GM21717 (cell line): ENCODE data around the gene GAS7.

Experiments
- ATAC-seq: cut with Tn5 transposase; IDR thresholded peaks from one replicate; pipeline ENCODE4 v1.9.1; 2021; ENCODE audit warnings: mild to moderate bottlenecking, moderate library complexity; ENCODE audit not compliant: unreplicated experiment

Gene GAS7

DNA sequence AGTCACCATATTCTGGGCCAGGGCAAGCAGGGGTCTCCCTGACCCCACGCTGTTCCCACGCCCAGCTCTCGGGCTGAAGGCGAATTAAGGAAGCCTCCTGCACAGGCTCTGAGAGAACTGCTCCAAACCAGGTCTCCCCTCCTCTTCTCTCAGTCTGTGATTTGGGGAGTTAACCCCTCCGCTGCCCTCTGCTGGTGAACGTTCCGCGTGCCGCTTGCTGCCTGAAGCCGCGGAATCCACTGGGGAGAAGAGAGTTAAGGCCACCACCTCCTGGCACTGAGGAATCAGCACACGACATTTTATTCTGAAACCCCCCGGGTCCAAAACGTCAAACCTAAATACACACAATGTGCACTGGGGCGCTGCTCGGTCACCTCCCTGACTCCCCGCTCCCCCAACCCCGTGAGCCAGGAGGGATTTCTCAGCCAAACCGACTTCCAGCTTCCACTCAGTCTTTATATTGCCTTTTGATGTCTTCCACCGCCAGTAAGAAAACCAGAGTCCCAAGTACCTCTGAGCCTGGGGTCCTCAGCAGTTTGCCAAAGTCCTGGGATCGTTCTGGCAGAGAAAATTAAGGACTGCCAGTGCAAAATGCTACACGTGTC, 238.9 kb downstream of the GAS7 start:
- no peak for ATAC-seq

DNA sequence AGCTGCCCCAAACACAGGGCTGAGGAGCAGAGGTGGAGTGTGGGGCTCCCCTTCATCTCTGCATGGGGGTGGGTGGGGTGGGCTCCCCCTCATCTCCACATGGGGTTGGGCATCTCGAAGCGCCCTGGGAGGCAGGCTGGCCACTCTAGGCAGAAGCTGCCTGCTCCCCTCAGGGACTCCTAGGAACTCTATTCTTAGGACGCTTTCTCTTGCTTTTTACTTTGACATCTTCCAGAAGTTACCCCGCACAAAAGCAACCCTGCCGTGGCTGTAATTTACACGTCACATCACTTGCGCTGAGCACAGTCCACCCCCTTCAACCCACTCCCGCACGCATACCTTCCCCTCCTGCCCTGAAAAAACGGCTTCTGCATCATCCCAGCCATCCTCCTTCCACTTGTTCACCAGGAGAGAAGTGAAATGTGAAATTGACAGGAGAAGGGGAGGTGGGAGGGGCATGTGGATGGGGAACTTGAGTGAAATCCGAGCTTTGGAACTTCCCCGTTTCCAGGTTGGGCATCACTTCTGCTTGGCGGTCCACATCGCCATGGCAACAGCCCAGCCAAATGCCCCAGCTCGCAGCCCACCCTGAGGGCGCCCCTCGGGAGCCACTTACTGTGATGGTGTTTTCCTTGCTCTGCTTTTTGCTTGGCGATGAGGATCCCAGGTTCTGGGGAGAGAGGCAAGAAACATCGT, 239.7 kb downstream of the GAS7 start:
- ATAC-seq: no peak

DNA sequence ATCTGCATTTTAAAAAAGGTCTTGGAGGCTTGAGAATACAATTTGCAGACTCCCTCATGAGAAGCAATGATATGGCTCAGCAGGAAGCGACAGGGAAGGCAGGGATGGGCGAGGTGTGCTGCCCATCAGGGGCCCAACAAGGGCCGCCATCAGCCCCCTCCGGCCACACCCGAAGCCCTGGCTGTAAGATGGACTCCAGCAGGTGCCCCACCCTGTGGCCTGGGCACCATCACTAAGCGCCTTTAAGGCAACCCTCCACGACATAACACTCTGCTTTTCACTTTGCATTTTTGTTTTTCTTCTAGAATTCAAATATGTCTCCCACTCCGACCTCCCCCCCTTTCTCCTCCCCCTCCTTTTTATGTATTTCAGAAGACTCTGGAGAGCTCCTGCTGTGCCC, 241.2 kb downstream of the GAS7 start:
- ATAC-seq: no peak

DNA sequence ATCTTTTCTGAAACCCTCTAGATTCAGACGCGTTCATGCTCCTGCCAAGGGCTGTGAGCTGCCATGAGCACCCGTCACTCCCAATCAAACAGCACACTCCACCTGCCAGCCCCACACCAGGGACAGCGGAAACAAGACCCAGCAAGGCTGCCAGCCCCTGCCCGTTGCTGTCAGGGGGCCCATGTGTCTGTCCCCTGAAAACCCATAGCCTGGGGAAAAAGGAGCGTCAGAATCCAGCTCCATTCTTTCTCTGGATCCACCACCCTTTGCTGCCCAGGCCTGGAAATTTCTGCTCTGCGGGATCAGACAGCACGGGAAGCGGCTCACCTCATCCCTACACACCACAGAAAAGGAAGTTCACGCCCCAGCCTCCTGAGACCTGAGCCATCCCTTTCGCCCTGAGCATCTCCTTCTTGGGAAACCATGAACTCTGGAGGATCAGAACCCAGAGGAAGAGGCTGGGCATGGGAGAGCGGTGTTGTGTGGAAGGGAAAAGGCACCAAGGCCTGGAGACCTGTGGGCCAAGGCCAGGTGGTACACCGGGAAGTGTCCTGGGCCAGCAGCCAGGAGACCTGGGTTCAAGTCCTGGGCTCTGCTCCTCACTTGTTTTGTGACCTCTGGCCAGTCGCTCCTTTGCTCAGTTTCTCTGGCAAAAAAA, 241.8 kb downstream of the GAS7 start:
- no peak for ATAC-seq

DNA sequence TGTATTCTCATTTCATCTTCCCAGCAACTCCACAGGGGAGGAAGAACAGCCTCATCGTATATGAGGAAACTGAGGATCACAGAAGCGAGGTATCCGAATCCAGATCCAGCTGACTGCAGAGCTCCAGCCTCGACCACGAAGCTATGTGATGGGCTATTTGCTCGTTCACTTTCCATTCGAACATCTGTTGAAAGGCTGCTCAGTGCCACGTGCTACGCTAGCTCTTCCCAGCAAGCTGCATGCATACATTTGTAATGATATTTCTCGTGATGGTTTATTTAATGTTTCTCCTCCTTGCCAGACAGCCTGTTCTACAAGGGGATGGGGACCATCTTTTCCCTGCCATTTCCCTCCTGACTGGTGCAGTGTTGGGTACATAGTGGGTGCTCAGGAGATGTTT, 244.9 kb downstream of the GAS7 start:
- ATAC-seq: no peak

DNA sequence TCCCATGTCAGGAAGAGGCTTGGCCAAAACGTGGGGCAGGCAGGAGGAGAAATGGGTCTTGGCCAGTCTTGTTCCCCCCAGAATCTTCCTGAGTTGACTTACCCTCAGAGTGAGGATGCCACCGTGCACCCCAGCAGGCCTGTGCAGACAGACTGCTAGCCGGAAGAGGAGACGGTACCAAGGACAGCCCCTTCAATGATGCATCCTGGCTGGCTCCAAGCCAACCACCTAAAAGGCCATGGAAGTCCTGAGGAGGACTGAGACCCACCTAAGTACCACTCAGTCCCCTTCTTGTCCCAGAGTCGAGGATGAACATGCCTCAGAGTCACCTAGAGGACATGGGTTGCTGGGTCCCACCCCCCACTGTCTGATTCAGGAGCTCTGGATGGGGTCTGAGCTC, 246.6 kb downstream of the GAS7 start:
- no peak for ATAC-seq

DNA sequence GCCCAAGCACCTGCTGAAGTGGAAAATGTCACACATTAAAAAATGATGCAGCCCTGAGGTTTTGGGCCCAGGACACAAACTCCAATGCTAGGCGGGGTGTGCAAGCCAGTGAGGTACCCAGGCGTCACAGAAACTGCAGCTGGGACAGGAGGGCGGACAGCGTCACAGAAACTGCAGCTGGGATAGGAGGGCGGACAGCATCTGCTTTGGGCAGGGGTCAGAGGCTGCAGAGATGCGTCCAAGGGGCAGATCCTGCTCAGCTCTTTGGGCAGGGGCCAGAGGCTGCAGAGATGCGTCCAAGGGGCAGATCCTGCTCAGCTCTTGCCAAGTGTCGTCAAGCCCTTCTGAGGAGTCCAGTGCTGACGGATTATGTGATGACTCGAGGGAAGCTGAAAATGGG, 249.5 kb downstream of the GAS7 start:
- no peak for ATAC-seq

DNA sequence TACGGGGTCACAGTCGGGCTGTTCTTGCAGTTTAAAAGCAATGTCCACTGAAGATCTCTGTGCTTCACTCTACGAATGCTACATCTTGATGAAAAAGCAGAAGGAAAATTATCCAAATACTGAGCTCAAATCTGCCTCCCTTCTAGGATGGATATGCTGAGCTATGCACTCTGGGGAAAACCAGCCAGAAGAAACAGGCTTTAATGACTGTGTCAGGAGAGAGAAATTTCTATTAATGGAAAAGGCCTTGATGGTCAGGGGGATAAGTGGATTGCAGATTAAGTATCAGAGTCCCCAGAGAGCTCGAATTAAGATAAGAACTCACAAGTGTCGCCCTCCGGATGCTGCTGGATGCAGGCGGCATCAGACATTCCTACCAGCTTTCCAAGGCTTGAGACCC, 253.7 kb downstream of the GAS7 start:
- ATAC-seq: no peak

DNA sequence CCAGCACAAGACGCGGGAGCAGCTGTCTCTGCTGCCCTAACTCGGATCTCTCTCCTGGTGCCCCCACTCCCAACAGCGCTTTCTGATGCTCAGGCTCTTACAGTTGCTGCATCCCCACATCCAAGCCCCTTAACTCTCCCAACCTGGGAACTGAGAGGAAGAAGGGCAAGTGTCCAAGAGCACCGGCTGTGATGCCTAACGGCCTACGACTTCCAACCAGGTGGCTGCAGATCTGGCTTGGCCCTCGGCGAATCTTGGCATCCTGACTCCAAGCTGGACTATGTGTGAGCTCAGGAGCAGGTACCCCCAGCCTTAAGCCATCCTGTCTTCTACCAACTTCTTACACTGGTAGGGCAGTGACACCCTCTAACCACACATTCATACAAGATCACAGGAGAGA, 255.1 kb downstream of the GAS7 start:
- ATAC-seq: no peak

DNA sequence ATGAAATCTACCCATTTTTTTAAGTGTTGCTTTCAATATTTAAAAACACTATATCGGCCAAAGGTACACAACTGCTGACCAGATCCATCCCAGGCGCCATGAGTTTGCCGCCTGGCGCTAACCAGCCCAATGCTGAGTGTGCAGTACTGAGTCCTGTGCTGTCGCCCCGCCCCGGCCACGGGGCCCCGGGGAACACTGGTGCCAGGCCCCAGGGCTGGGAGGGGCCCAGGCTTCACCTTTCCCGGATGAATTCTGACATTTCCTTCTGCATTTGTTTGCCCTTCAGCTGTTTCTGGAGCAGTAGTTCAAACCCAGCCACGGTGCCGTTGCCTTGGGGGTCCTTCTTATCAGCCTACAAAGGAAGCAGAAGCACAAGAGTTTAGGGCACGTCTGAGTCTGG, 255.5 kb downstream of the GAS7 start:
- no peak for ATAC-seq

DNA sequence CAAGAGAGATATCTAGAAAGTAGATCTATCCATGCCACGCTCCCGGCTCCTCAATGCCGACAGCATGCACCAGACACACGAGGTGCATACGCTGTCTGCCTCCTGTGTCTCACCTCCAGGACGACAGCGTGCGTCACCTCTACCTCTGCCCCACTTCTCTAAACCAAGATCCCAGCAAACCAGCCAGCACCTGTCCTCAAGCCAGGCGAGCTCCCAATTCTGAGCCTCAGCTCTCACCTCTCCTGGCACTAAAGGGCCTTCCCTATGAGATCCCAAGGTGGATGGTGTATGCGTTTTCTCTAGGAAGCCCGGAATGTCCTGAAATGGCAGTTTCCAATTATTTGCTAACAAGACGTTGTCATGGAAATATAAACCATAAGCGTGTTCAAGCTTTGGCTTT, 257.1 kb downstream of the GAS7 start:
- no peak for ATAC-seq

DNA sequence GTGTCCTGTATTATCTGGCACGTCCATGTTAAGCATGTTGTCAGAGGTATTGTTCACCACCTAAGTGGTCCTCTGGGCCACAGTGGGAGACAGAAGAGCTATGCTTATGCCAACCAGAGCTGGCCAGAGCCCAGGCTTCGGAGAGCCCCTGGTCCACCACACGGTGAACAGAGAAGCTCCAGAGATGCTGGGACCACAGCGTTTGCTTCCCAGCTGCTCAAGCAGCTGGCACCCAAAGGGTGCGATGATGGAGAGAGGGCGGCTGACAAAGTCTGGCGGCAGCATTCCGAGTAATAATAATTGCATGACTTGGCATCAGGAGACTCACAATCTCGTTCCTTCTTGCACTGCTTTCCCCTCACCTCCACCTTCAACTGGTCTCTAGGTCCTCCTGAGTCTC, 257.6 kb downstream of the GAS7 start:
- ATAC-seq: no peak

DNA sequence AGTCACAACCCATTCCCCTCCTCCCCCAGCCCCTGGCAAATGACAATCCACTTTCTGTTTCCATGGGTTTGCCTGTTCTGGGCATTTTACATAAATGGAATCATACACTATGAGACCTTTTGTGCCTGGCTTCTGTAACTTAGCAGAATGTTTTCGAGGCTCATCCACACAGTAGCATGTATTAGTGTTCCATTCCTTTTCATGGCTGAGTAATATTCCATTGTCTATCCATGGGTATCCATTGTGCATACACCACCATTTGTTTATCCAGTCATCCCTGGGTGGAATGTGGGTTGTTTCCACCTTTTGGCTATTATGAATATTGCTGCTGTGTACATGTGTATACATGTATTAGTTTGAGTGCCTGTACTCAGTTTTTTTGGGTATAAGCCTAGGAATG, 259.6 kb downstream of the GAS7 start:
- no peak for ATAC-seq

DNA sequence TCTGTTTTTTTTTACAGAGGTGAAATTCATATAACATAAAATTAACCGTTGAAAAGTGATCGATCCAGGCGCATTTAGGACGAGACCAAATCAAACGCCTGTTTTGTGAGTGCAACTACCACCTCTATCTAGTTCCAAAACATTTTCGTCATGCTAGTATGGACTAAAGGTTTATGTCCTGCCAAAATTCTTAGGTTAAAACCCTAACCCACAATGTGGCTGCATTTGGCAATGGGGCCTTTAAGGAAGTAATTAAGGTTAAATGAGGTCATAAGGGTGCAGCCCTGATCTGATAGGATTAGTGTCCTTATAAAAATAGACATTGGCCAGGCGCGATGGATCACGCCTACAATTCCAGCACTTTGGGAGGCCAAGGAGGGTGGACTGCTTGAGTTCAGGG, 260.5 kb downstream of the GAS7 start:
- no peak for ATAC-seq

DNA sequence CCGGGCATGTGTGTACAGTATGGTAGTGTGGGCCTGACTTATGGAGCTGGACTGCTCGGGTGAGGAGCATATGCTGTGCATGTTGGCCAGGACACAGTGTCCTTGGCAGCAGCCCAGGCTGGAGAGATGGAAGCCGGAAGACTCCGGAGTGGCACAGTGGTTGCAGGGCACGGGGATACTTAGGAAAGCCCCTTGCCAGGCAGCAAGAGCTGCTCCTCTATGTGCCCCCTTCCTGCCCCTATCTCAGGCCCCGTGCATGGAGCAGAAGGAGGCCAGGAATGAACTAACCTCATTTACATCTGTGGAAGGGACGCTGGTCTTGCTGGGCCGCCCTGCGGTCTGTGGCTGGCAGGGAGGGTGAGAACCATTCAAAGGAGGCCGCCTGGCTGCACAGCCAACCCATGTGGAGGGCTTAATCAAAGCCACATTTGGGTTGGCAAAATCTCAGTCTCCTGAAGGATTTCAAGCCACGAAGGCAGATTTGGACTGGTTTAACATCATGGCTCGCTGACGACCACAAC, 261.1 kb downstream of the GAS7 start:
- no peak for ATAC-seq

DNA sequence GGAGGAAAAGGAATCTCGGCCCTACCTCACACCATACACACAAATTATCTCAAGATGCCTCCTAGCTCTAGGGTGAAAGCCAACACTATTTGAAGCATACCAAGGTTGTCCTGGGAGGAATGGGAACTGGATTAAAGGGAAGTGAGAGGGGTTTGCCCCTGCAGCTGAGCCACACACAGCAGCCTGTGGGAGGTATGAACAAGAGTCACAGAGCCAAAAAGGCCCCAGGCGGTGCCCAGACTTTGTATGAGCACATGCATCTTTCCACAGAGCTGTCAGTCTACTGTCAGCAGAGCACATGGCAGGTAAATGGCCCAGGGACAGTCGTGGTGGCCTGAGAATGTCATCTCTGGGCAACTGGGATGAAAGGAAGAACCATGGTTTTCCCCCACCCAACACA, 262.3 kb downstream of the GAS7 start:
- no peak for ATAC-seq

DNA sequence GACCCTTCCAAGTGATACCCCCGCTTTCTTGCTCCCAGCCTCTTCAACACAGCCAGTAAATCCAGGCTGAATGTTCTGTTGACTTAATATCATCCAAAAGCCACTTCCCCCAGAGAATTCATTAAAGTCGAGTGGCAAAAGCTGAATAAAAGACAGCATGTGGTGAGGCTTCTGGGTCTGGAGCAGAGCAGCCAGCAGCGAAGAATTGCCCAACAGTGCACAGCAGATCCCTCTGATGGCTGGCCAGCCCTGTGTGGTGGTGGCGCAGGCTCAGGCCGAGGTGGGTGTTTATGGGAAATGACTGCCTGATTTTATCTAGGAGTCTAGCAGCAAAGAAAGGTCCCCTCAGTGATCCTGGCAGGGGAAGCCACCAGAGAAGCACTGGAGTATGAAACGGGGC, 263.0 kb downstream of the GAS7 start:
- ATAC-seq: no peak

DNA sequence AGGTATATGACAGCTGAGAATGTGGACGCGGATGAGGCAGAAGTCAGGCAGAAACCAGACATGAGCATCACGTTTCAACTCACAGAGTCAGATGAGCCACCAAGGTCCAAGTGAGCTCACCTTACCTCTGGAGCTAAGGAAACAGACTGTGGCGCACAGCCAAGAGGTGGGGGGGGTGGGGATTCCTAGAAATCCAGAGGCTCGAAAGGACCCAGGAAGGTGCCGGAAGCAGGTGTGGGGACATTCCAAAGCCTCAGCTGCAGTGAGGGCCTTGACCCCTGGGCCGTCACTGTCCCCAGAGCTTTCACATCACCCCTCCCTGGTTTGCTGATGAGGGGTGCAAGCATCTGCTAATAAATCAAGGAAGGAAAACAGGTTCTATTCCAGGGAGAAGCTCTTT, 264.1 kb downstream of the GAS7 start:
- ATAC-seq: no peak

DNA sequence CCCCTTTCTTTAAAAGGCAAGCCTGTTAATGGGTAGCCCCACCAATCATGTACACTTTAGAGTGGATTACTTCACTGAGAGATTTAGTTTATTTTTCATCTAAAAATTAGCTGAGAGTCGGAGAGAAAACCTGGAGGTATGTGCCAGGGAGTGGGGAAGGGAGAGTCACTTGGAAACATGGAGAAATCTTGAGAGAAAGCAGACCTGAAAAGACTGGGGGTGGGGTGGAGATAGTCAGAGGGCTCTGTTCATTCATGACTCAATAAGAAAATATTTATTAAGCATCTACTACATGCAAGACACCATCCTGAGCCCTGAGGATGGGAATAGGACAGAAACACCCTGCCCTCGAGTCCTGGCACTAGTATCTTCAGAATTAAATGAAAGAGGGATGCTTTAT, 265.9 kb downstream of the GAS7 start:
- no peak for ATAC-seq

DNA sequence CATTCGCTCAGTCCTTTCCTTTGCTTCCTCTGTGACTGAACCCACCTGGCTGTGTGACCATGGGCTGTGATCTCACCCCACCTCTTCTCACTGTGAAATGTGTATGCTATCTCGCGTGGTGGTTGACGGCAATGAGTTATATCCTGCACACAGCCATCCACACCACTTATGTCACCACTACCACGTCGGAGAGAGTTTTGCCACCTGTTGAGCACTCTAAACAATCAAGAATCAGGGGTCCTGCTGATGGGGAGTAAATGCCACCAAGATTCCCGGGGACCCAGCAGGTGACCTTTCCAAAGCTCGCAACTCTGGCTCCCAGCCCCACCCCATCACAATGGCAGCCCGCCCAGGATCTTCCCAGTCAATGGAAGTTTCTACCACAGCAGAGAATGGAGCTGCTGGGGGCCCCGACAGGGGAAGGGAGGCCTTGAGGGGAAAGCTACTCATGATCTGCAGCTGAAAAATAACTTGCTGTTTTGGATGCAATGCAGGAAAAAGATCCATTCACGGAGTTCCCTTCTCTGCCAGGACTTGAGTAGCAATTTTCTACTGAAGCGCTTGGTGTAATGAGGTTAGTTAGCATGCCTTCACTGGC, 267.2 kb downstream of the GAS7 start:
- no peak for ATAC-seq

DNA sequence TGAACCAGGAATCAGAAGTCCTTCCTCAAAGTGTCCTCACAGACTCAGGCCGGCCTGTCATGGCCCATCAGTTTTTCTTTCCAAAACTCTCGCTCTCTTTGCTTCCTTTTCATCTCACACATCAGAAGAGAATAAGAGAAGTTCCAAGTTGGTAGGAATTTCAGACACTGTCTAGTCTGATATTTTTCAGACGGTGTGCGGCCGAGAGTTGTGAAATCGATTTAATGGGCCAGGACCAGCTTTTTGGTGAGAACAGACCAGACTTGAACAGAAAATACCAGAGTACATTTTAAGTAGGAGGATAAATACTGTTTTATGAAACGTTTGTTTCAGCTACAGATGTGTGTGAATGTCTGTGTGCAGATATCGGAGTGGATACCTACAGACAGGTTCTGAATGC, 268.5 kb downstream of the GAS7 start:
- ATAC-seq: no peak
